Neuron (in vitro differentiated cells): Measurements from ENCODE around the gene RUNX3.

Experiments
- H2AFZ ChIP-seq: one replicate; pipeline ENCODE4 v1.6.1; 2013; ENCODE audit warnings: low read depth, mild to moderate bottlenecking, inconsistent platforms, low read length, moderate library complexity
- H3K27me3 ChIP-seq: one replicate; pipeline ENCODE4 v1.6.1; 2013; ENCODE audit warnings: low read length; ENCODE audit not compliant: insufficient read depth
- H3K36me3 ChIP-seq: one replicate; pipeline ENCODE4 v1.6.1; 2013; ENCODE audit warnings: low read length; ENCODE audit not compliant: insufficient read depth
- H3K4me1 ChIP-seq: one replicate; pipeline ENCODE4 v1.6.1; 2013; ENCODE audit warnings: low read length; ENCODE audit not compliant: insufficient read depth
- H3K4me3 ChIP-seq: 2 replicates; pipeline ENCODE4 v1.5.1; 2013; ENCODE audit warnings: mild to moderate bottlenecking, low read length, moderate library complexity
- H3K9me3 ChIP-seq: one replicate; pipeline ENCODE4 v1.6.1; 2013; ENCODE audit warnings: low read length

Gene RUNX3

GRCh38 chr1:24959623-24959975 lies 29.5 kb upstream of the RUNX3 start:
- Histone ChIP-seq H3K27me3 (no peaks in the 10 kb centered on the region), H3K4me1 (no peaks in the 10 kb centered on the region), H3K4me3 (no peak overlapping the region), H2AFZ (no peak overlapping the region), H3K36me3 (no peaks in the 10 kb centered on the region), H3K9me3 (no peaks in the 10 kb centered on the region)

DNA sequence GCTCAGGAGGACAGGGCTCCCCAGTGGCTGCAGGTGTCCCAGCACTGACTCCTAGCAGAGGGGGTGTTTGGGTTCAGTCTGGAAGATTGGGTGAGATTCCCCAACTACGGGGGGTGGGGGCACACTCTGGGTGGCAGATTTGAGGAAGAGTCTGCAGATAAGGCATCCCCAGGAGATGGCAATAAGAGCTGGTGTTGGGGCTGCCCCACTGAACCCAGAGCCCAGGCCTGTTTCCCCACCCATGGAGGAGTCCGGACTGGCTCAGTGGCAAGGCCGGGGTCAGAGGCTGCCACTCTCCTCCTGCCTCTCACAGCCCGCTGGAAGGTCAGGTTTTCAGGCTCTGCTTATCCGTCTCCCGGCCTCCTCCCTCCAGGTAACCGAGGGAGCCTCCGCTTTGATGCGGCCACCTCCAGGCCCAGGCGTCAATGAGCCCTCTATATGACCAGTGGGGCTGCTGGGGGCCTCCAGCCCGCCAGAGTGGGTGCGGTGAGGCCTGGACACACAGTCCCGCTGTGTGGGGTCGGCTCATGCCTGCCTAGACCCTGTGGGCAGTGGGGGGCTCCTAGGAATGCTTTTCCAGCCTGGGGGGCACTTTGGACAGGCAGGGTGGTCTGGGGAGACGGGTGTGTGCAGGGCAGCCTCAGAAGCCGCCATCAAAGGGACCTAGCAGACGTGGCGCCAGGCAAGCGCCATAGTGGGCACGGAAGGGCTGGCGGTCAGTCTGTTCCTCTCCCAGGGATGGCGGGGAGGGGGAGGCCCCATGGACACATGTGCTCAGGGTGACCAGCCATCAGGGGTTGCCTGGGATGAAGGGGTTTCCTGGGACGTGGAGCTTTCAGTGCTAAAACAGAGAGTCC lies 28.9 kb upstream of the RUNX3 start:
- no peak overlapping the region for H2AFZ ChIP-seq
- no peaks in the 10 kb centered on the region for H3K36me3 ChIP-seq
- H3K27me3 ChIP-seq: no peaks in the 10 kb centered on the region
- H3K4me1 ChIP-seq: no peaks in the 10 kb centered on the region
- H3K4me3 ChIP-seq: no peak overlapping the region
- no peaks in the 10 kb centered on the region for H3K9me3 ChIP-seq

DNA sequence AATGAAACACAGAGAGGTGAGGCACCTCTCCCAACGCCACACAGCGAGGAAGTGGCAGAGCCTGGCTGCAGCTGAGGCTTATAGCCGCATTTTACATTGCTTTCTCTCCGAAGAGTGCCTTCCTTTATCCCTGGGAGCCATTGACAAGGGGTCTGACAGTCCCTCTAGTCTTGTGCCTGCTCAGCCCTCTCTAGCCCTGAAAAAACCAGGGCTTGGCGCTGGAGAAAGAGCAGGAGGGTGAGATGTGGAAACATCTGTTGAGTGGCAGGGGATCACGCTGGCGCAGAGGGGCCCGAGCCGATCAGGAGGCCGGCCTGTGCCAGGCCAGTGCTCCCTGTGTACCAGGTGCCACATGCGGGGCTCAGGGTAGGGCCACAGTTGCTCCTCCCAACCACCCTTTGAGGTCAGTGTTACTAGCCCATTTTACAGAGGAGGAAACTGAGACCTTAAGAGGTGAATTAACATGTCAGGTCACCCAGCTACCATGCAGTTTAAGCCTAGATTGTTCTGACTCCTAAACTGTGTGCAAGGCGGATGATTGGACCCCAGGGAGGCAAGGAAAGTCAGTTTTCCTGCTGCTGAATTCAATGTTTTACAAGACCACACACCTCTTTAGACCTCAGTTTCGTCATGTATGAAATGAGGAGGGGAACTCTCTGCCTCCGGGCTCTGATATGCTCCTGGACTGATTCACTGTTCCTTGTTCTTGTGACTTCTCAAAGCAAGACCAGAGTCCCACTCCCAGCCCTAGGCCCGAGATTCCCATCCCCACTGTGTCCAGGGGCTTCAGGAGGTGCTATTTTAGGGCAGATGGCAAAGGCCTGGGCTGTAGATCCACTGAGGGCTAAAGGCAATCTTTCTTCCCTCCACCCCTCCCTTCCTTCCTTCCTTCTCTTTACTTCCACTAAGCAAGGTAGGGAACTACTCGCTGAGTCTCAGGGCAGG lies 28.0 kb upstream of the RUNX3 start:
- H3K9me3 ChIP-seq: no peaks in the 10 kb centered on the region
- H2AFZ ChIP-seq: no peak overlapping the region
- H3K27me3 ChIP-seq: no peaks in the 10 kb centered on the region
- H3K4me3 ChIP-seq: no peak overlapping the region
- H3K36me3 ChIP-seq: no peaks in the 10 kb centered on the region
- no peaks in the 10 kb centered on the region for H3K4me1 ChIP-seq

- H3K9me3 ChIP-seq: no peaks in the 10 kb centered on the region
- H2AFZ ChIP-seq: no peak overlapping the region
- H3K4me1 ChIP-seq: no peaks in the 10 kb centered on the region
- H3K27me3 ChIP-seq: no peaks in the 10 kb centered on the region
- no peak overlapping the region for H3K4me3 ChIP-seq
- no peaks in the 10 kb centered on the region for H3K36me3 ChIP-seq
Observed at GRCh38 chr1:24957016-24957807, 27.1 kb upstream of the RUNX3 start.

DNA sequence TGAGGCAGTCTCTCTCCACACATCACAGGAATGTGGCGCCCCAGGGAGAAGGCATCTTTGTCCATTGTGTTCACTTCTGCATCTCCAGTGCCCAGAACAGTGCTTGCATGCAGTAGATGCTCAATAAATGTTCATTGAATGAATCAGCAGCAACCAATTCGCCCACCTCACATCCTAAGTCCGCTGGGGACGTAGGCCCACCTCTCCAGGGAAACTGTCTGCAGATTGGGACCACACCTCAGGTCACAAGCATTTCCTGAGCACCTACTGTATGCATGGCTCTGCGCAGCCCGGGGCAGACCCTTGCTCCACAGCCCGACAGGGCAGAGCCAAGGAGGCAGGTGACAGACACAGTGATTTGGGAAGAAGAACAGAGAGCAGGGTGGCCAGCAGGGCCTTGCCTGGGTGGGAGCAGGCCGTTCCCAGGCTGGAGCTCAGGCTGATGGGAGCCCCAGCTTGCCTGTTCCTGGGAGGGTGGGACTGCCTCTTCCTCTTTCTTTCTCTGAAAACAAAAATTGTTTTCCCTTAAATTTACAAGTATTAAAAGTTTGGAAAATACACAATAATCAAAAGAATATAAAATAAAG lies 25.8 kb upstream of the RUNX3 start:
- Histone ChIP-seq H3K27me3 (no peaks in the 10 kb centered on the region), H3K4me3 (no peak overlapping the region), H3K4me1 (no peaks in the 10 kb centered on the region), H3K36me3 (no peaks in the 10 kb centered on the region), H2AFZ (no peak overlapping the region), H3K9me3 (no peaks in the 10 kb centered on the region)

GRCh38 chr1:24955161-24955560 lies 25.1 kb upstream of the RUNX3 start:
- Histone ChIP-seq H3K36me3 (no peaks in the 10 kb centered on the region), H3K27me3 (no peaks in the 10 kb centered on the region)

GRCh38 chr1:24954631-24955030 lies 24.6 kb upstream of the RUNX3 start:
- no peak overlapping the region for H2AFZ ChIP-seq
- no peak overlapping the region for H3K4me3 ChIP-seq
- no peaks in the 10 kb centered on the region for H3K36me3 ChIP-seq
- no peaks in the 10 kb centered on the region for H3K9me3 ChIP-seq
- H3K4me1 ChIP-seq: no peaks in the 10 kb centered on the region
- no peaks in the 10 kb centered on the region for H3K27me3 ChIP-seq

More at GRCh38 chr1:24955161-24955560, 25.1 kb upstream of the RUNX3 start:
- Histone ChIP-seq H3K4me1 (no peaks in the 10 kb centered on the region), H3K9me3 (no peaks in the 10 kb centered on the region), H2AFZ (no peak overlapping the region), H3K4me3 (no peak overlapping the region)

- Histone ChIP-seq H3K36me3 (no peaks in the 10 kb centered on the region), H3K27me3 (peaks cover 2% of the 10 kb centered on the region), H3K4me1 (no peaks in the 10 kb centered on the region), H3K4me3 (no peak overlapping the region), H2AFZ (no peak overlapping the region), H3K9me3 (no peaks in the 10 kb centered on the region)
Observed at GRCh38 chr1:24954022-24954421, 23.9 kb upstream of the RUNX3 start.

DNA sequence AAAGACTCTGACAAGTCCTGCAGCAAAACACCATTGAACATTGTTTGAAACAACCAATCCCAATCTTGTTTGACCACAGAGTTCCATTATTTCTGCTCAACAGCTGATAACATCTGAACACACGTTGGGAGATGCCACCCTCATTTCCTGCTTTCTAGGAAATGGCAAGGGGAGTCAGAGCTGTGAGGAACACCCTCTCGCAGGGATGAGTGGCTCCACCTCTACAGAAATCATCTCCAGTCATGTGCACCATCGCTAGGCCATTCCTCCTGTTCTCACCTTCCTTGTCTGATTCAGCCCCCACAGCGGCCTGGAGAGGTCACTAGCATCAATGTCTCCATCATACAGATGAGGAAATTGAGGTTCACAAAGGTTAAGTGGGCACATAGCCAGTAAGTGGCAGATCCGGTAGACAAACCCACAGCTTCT lies 22.4 kb upstream of the RUNX3 start:
- Histone ChIP-seq H3K4me3 (no peak overlapping the region), H3K27me3 (peaks cover 5% of the 10 kb centered on the region), H3K9me3 (no peaks in the 10 kb centered on the region), H2AFZ (no peak overlapping the region), H3K36me3 (no peaks in the 10 kb centered on the region), H3K4me1 (no peaks in the 10 kb centered on the region)

DNA sequence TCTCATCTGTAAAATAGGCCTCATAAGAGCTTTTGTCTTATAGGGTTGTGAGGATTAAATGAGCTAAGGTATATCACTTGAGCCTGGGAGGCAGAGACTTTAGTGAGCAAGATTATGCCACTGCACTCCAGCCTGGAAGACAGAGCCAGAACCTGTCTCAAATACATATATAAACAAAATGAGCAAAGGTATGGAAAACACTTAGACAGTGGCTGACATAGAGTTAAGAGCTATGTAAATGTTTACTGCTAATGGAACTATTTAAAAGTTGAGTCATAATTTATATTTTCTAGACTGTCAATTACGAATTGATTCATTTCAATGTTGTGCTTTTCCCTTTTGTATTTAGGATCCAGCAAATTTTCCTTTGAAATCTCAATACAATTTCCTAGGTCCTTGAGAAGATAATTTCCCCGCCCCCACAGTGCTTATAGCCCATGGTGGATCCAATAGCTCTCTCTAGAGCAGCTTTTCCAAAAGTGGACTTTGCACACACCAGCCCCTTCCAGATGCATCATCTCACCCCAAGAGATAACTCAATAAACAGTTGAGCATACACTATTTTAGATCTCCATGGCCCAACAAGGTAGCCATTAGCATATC lies 21.8 kb upstream of the RUNX3 start:
- Histone ChIP-seq H2AFZ (no peak overlapping the region), H3K36me3 (no peaks in the 10 kb centered on the region), H3K9me3 (no peaks in the 10 kb centered on the region), H3K4me1 (no peaks in the 10 kb centered on the region), H3K4me3 (no peak overlapping the region), H3K27me3 (peaks cover 5% of the 10 kb centered on the region)

- H3K4me3 ChIP-seq: no peak overlapping the region
Observed at GRCh38 chr1:24951337-24951736, 21.3 kb upstream of the RUNX3 start.

GRCh38 chr1:24949331-24949881 lies 19.3 kb upstream of the RUNX3 start:
- Histone ChIP-seq H3K9me3 (no peaks in the 10 kb centered on the region), H3K4me3 (no peak overlapping the region), H2AFZ (no peak overlapping the region), H3K36me3 (no peaks in the 10 kb centered on the region), H3K27me3 (peaks cover 5% of the 10 kb centered on the region), H3K4me1 (no peaks in the 10 kb centered on the region)

More at GRCh38 chr1:24951337-24951736, 21.3 kb upstream of the RUNX3 start:
- H3K4me1 ChIP-seq: no peaks in the 10 kb centered on the region
- no peaks in the 10 kb centered on the region for H3K36me3 ChIP-seq
- H3K9me3 ChIP-seq: no peaks in the 10 kb centered on the region
- H2AFZ ChIP-seq: no peak overlapping the region
- peaks cover 5% of the 10 kb centered on the region for H3K27me3 ChIP-seq
